Spleen (tissue), 7 donors: Measurements from ENCODE around the gene THAP9.

Source experiments
- CTCF ChIP-seq, 11 experiments: fragments of 200-600 bp in 7 of 11; fragments of 450-650 bp in 4 of 11; sonication (generic) in 4 of 11; IDR thresholded peaks in 8 of 11; conservative IDR thresholded peaks in 3 of 11; 1 replicate in 7 of 11; 2 replicates in 4 of 11; pipeline versions ENCODE4 v1.4.0 to v1.8.0; 2016 to 2021; ENCODE audit warnings: antibody characterized with exemption in 11 of 11, inconsistent platforms in 4 of 11, mild to moderate bottlenecking in 1 of 11
- POLR2AphosphoS5 ChIP-seq, 3 donors: sonication (generic); formaldehyde crosslinking; IDR thresholded peaks; one replicate each; pipeline ENCODE4 v1.5.1; 2017; ENCODE audit warnings: antibody characterized with exemption in 3 of 3
- donor health status: DM: no; HTN: no; CAD: no; lungs with moderate emphysema.
- donor health status: DM: no; HTN: no; CAD: no.
- donor health status: DM: no; HTN: no; CAD: no.

- TF ChIP-seq POLR2AphosphoS5 (IDR thresholded peaks at IDR 0.05) = no peak
- TF ChIP-seq CTCF (IDR thresholded peaks at IDR 0.05 in 8 of 11, conservative IDR thresholded peaks at IDR 0.05 in 3 of 11) = no peak
Measured at GRCh38 chr4:82969414-82969813, 68.9 kb downstream of the THAP9 start.
